ENCODE results near the gene YY1AP1. TPM values are rescaled to one million over a fixed set of nuclear protein-coding genes. Genes with fewer than 3 reads are reported as not detected.

YY1AP1 gene
- polyA plus RNA-seq (2012; rRNA removed): 45.0 and 85.3 TPM in 2 replicates
- polyA plus RNA-seq (2012; cell fraction: cytosol; rRNA removed): 60.2 and 63.1 TPM in 2 replicates
- 59.6 and 71.3 TPM in 2 replicates for polyA plus RNA-seq (2012; cell fraction: nucleus; rRNA removed)

DNA sequence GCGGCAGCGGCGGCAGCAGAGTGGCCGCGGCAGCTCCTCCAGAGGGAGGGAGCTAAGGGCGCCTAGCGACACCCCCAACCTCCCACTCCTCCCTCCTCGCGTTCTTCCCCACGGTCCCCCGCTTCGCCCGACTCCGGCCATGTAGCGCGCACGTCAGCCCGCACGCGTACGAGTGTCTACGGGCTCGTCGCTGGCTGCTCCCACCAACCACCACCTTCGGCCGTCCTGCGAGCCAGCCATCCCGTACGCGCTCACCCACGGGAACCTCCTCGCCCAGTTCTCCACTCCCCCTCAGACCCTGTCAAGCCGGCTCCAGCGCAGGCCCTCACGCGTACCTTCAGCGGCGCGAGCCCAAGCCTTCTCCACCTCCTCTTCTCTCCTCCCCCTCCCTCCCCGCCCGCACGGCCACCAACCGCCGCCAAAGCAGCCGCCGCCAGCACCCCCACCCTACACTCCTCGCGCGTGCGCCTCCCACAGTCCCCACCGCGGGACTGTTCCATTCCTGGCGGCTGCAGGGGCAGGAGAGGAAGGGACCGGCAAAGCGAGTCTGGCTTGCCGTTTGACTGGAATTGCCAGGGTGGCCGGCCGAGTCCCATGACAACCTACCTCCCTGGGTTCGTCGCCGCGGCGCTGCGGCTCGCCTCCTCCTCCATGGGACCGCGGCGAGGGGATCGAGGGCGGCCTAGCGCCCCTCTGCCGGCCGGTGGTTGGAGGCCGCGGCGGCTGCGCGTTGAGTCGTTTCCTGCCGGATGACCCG, at the start of gene YY1AP1:
TSS of gene YY1AP1 (minus strand) at position 451 of the 757 bp plus-strand sequence. CDS start 8,338 bp downstream, outside the sequence.
- WGBS (ENCODE audit: low lambda C conversion rate): 0% methylated on average over 38 of the region's 81 CpGs
- ChIA-PET CTCF (interaction anchor here (0.9 kb wide), 1 partner anchor 134 kb away, joined by 3 read pairs; no protein-coding TSS in a partner anchor), POLR2A (no interaction called here)
- H3K27ac ChIP-seq (ENCODE audit: low read depth in 2 of 2, low read length in 1 of 2): peak within 1 kb of the TSS; percentile 96 to 99
- H3K9me3 ChIP-seq: no peaks in the 10 kb centered on the region; the same call in 1 of the 2 replicates
- no peaks in the 10 kb centered on the region for H3K27me3 ChIP-seq (ENCODE audit: insufficient read depth)
- H3F3A ChIP-seq (replicated peaks; ENCODE audit: insufficient read depth): peaks cover 4% of the 10 kb centered on the region
- peak within 1 kb of the TSS; percentile 63 to 94 for H3K4me3 ChIP-seq (ENCODE audit: low read depth in 2 of 2, low read length in 1 of 2)
- peaks cover 30% of the 10 kb centered on the region for H4K20me1 ChIP-seq (ENCODE audit: insufficient read depth)
- peaks cover 6 to 10% of the 10 kb centered on the region in 2 experiments; a peak in 2 of 4 replicates for H3K4me1 ChIP-seq (ENCODE audit: control insufficient read depth in 1 of 2, insufficient read depth in 2 of 2, low read depth in 1 of 2, low read length in 1 of 2)
- H3K4me2 ChIP-seq: peak within 1 kb of the TSS; percentile 73
- peaks cover 89% of the 10 kb centered on the region for H3K79me2 ChIP-seq (ENCODE audit: insufficient read depth)
- DNase-seq: peak; percentile 99
- peak within 1 kb of the TSS; percentile 99 for H3K9ac ChIP-seq
- H3K36me3 ChIP-seq (replicated peaks in 1 of 2; ENCODE audit: control insufficient read depth in 1 of 2, insufficient read depth in 2 of 2, low read length in 1 of 2): peaks cover 24 to 31% of the 10 kb centered on the region in 2 experiments
- peak within 1 kb of the TSS; percentile 80 for H2AFZ ChIP-seq (ENCODE audit: low read depth)
- H3K9me2 ChIP-seq: no peaks in the 10 kb centered on the region
- TF ChIP-seq RFX5 (IDR thresholded peaks at IDR 0.05; ENCODE audit: low read length) (no peak), YY1 (IDR thresholded peaks at IDR 0.05; ENCODE audit: low read depth) (peak; percentile 91), SMC3 (IDR thresholded peaks at IDR 0.05; ENCODE audit: low read depth, low read length) (no peak), NRF1 (IDR thresholded peaks at IDR 0.05; ENCODE audit: low read depth, low read length) (peak; percentile 74), GATA2 (CRISPR knock-in tag; IDR thresholded peaks at IDR 0.05) (no peak), EZH2phosphoT487 (IDR thresholded peaks at IDR 0.05; ENCODE audit: borderline replicate concordance, low read depth) (no peak), TCF12 (IDR thresholded peaks at IDR 0.05) (no peak), CHD2 (IDR thresholded peaks at IDR 0.05; ENCODE audit: low read length, partially characterized antibody) (no peak), FOXM1 (IDR thresholded peaks at IDR 0.05; ENCODE audit: low read depth) (0 out of 2 replicates have a peak, but pooled peaks have one; percentile 40), TAF1 (IDR thresholded peaks at IDR 0.05; ENCODE audit: borderline replicate concordance, low read depth, low read length) (no peak; the same call in 1 of the 2 replicates), POLR2AphosphoS5 (IDR thresholded peaks at IDR 0.05; ENCODE audit: low read depth, low read length) (0 out of 2 replicates have a peak, but pooled peaks have one; percentile 14), ZBTB33 (IDR thresholded peaks at IDR 0.05; ENCODE audit: borderline replicate concordance, low read depth) (no peak), PBX3 (IDR thresholded peaks at IDR 0.05) (no peak), EP300 (IDR thresholded peaks at IDR 0.05; ENCODE audit: borderline replicate concordance in 1 of 2, low read depth in 1 of 2, low read length in 1 of 2) (peak in 1 of 2 experiments; percentile 74; a peak in 2 of 4 replicates), JUND (IDR thresholded peaks at IDR 0.05) (peak; percentile 51; the same call in 1 of the 2 replicates), FOXJ3 (CRISPR knock-in tag; IDR thresholded peaks at IDR 0.05) (0 out of 2 replicates have a peak, but pooled peaks have one; percentile 53), SIN3A (IDR thresholded peaks at IDR 0.05; ENCODE audit: borderline replicate concordance, low read depth, low read length) (peak; percentile 74; the same call in 1 of the 2 replicates), MXI1 (IDR thresholded peaks at IDR 0.05; ENCODE audit: low read depth, low read length) (peak; percentile 61; the same call in 1 of the 2 replicates), RCOR1 (IDR thresholded peaks at IDR 0.05; ENCODE audit: low read length) (no peak), GABPA (IDR thresholded peaks at IDR 0.05; ENCODE audit: low read depth) (peak; percentile 55), IRF3 (IDR thresholded peaks at IDR 0.05; ENCODE audit: low read depth, low read length) (no peak), RAD21 (IDR thresholded peaks at IDR 0.05; ENCODE audit: low read length) (no peak), FOSL2 (IDR thresholded peaks at IDR 0.05; ENCODE audit: borderline replicate concordance, low read depth) (no peak), RXRA (IDR thresholded peaks at IDR 0.05; ENCODE audit: borderline replicate concordance, low read depth) (no peak), USF2 (IDR thresholded peaks at IDR 0.05; ENCODE audit: borderline replicate concordance, low read depth, low read length) (no peak), ELF1 (IDR thresholded peaks at IDR 0.05) (peak; percentile 65; the same call in 1 of the 2 replicates), MEF2A (IDR thresholded peaks at IDR 0.05; ENCODE audit: borderline replicate concordance, low read depth) (no peak)
- TF ChIP-seq, protein P1, sequence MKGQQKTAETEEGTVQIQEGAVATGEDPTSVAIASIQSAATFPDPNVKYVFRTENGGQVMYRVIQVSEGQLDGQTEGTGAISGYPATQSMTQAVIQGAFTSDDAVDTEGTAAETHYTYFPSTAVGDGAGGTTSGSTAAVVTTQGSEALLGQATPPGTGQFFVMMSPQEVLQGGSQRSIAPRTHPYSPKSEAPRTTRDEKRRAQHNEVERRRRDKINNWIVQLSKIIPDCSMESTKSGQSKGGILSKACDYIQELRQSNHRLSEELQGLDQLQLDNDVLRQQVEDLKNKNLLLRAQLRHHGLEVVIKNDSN (IDR thresholded peaks at IDR 0.05; ENCODE audit: borderline replicate concordance, low read depth): no peak

Data from SK-N-SH (cell line).